ENCODE results near the gene PPP4C.
"Not testable (repeated sequence)": the region's sequence is repeated elsewhere in the genome, so short reads cannot be mapped to it uniquely, and the experiment has no call there.

The PPP4C gene

GRCh38 chr16:30104090-30104489 is 28.3 kb downstream of the PPP4C start:
- no peak for DNase-seq

- no peak for DNase-seq
These were observed 28.7 kb downstream of the PPP4C start for GRCh38 chr16:30104492-30104891.

GRCh38 chr16:30108059-30108850 is 32.5 kb downstream of the PPP4C start:
- no peak for DNase-seq

- no peak for DNase-seq
These were observed 34.9 kb downstream of the PPP4C start for GRCh38 chr16:30110661-30111060.

- DNase-seq = no peak
These were observed 36.6 kb downstream of the PPP4C start for GRCh38 chr16:30112197-30113030.

- DNase-seq = peak; percentile 77
These were observed 37.4 kb downstream of the PPP4C start, which contains the start of gene GDPD3 for GRCh38 chr16:30113031-30113710. TSS of gene GDPD3 (minus strand) at chr16:30113537. CDS start at chr16:30113478, 59 bp downstream.

- no peak for DNase-seq
These were observed 38.0 kb downstream of the PPP4C start for GRCh38 chr16:30113711-30114333.

GRCh38 chr16:30114411-30114810 is 38.6 kb downstream of the PPP4C start:
- no peak for DNase-seq

GRCh38 chr16:30114833-30115232 is 39.0 kb downstream of the PPP4C start:
- not testable (repeated sequence) for DNase-seq

GRCh38 chr16:30115238-30115637 is 39.4 kb downstream of the PPP4C start:
- peak; percentile 99 for DNase-seq

- no peak for DNase-seq
These were observed 40.8 kb downstream of the PPP4C start for GRCh38 chr16:30116291-30117207.

- no peak for DNase-seq
These were observed 42.0 kb downstream of the PPP4C start for GRCh38 chr16:30117768-30118167.

GRCh38 chr16:30119428-30119827 is 43.6 kb downstream of the PPP4C start:
- DNase-seq = no peak

GRCh38 chr16:30120340-30121105 is 44.7 kb downstream of the PPP4C start:
- DNase-seq = no peak

GRCh38 chr16:30121741-30122571 is 46.2 kb downstream of the PPP4C start:
- no peak for DNase-seq

- peak; percentile 33 for DNase-seq
These were observed 46.9 kb downstream of the PPP4C start for GRCh38 chr16:30122604-30123160.

- DNase-seq = no peak
These were observed 49.2 kb downstream of the PPP4C start for GRCh38 chr16:30124985-30125379.

GRCh38 chr16:30125690-30126089 is 49.9 kb downstream of the PPP4C start:
- DNase-seq = not testable (repeated sequence)

GRCh38 chr16:30127993-30128392 is 52.2 kb downstream of the PPP4C start:
- no peak for DNase-seq
